Psoas muscle (tissue), 8 donors: ENCODE results near the gene CCL11. TPM values are rescaled to one million over a fixed set of nuclear protein-coding genes. Genes with fewer than 3 reads are reported as not detected.
"Not testable (repeated sequence)": the region's sequence is repeated elsewhere in the genome, so short reads cannot be mapped to it uniquely, and the experiment has no call there.

Experiments used
- ATAC-seq, 4 donors: fragments of 200-7000 bp; cut with Tn5 transposase; one replicate each; pipeline ENCODE4 v1.9.1; 2020; ENCODE audit warnings: moderate library complexity in 3 of 4, mild to moderate bottlenecking in 2 of 4
- DNase-seq, 2 donors: peaks; one replicate each; pipeline ENCODE4 v3.0.0-alpha.2; 2020
- H3K27ac ChIP-seq: fragments of 200-600 bp; one replicate; pipeline ENCODE4 v1.8.0; 2022
- H3K27me3 ChIP-seq, 3 donors: fragments of 200-600 bp in 1 of 3; one replicate each; pipeline versions ENCODE4 v1.6.1 to v1.8.0; 2013 to 2022; ENCODE audit warnings: low read length in 2 of 3, mild to moderate bottlenecking in 2 of 3, moderate library complexity in 1 of 3; ENCODE audit not compliant: insufficient read depth in 3 of 3
- H3K36me3 ChIP-seq, 2 donors: fragments of 200-600 bp in 1 of 2; one replicate each; pipeline versions ENCODE4 v1.6.1 to v1.8.0; 2013 to 2022; ENCODE audit warnings: low read depth in 1 of 2, mild to moderate bottlenecking in 1 of 2, moderate library complexity in 1 of 2; ENCODE audit not compliant: insufficient read depth in 1 of 2
- H3K4me1 ChIP-seq: fragments of 200-600 bp; one replicate; pipeline ENCODE4 v1.8.0; 2022
- H3K4me3 ChIP-seq: fragments of 200-600 bp; one replicate; pipeline ENCODE4 v1.8.0; 2022; ENCODE audit warnings: mild to moderate bottlenecking
- H3K9me3 ChIP-seq: fragments of 200-600 bp; one replicate; pipeline ENCODE4 v1.8.0; 2022
- CTCF ChIP-seq: fragments of 200-600 bp; IDR thresholded peaks from one replicate; pipeline ENCODE4 v1.8.0; 2022; ENCODE audit warnings: antibody characterized with exemption
- WGBS, 3 donors: extraction: QIAGEN DNeasy Blood & Tissue Kit; methylation state at CpG; one replicate each; pipeline versions ENCODE4 v1.1.6 to v1.1.7; 2013; 5-methylcytosine and 5-hydroxymethylcytosine counted together
- intact Hi-C, 2 donors: fragments of 100-400 bp; cut with DNase I; formaldehyde crosslinking; loops; one replicate each; pipeline versions ENCODE4 v1.11.0 to v1.14.2; 2022
- polyA plus RNA-seq, 3 donors: library from polyadenylated mRNA; stranded (reverse); fragments of 200-250 nt; gene quantifications; one replicate each; pipeline ENCODE4 v1.2.3, GENCODE V29; 2013
- total RNA-seq, 4 donors: library from RNA; stranded (reverse); fragmentation: NEBNext Ultra II Directional in 2 of 4; extraction: Animal tissue kit (Norgen Biotek cat#: 25700) in 2 of 4; gene quantifications; one replicate each; pipeline versions ENCODE4 v1.2.1 to v1.2.4, GENCODE V29; 2021 to 2023
- donor health status: healthy with polysubstance abuse.
- donor health status: DM: no; HTN: no; CAD: no; lungs with moderate emphysema.
- donor health status: Bipolar disorder and iron deficiency.
- donor health status: healthy.
- donor health status: DM: yes; HTN: yes; CAD: no.
- donor health status: DM: no; HTN: no; CAD: no.
- donor health status: DM: no; HTN: no; CAD: no.
- donor health status: DM: yes; HTN: yes; CAD: no.

Gene CCL11
- total and polyA plus RNA-seq, 7 donors = 0.42 to 1.6 TPM; not detected in 5

GRCh38 chr17:34321964-34322363 is 36.4 kb downstream of the CCL11 start:
- no peaks in the 10 kb centered on the region for H3K27me3 ChIP-seq
- H3K4me1 ChIP-seq = no peaks in the 10 kb centered on the region
- no peak overlapping the region for H3K27ac ChIP-seq
- TF ChIP-seq CTCF = no peak
- DNase-seq = no peak
- no peak for ATAC-seq
- intact Hi-C loops = no loop called here
- H3K9me3 ChIP-seq = peaks cover 3% of the 10 kb centered on the region
- no peaks in the 10 kb centered on the region for H3K36me3 ChIP-seq
- no peak overlapping the region for H3K4me3 ChIP-seq

- ATAC-seq, DNase-seq, intact Hi-C loops, H3K4me1 ChIP-seq, H3K36me3 ChIP-seq, H3K27ac ChIP-seq, H3K27me3 ChIP-seq, H3K4me3 ChIP-seq, H3K9me3 ChIP-seq: not testable (repeated sequence)
- WGBS, 3 donors = 36 to 45% (median 44%) methylated on average over 4 of the region's 4 CpGs
Observed at GRCh38 chr17:34327580-34327979, 42.0 kb downstream of the CCL11 start.

- H3K4me3 ChIP-seq = no peak overlapping the region
- H3K36me3 ChIP-seq = no peaks in the 10 kb centered on the region
- no peak overlapping the region for H3K27ac ChIP-seq
- no peak for DNase-seq
- H3K9me3 ChIP-seq = no peaks in the 10 kb centered on the region
- TF ChIP-seq CTCF = no peak
- no peak for ATAC-seq
- 44 to 61% (median 44%) methylated on average over 1 of the region's 1 CpG for WGBS, 3 donors
- peaks cover 0 to 7% (median 0%) of the 10 kb centered on the region in 3 donors for H3K27me3 ChIP-seq
- no peaks in the 10 kb centered on the region for H3K4me1 ChIP-seq
- intact Hi-C loops = no loop called here
Observed at GRCh38 chr17:34337701-34338100, 52.2 kb downstream of the CCL11 start.

Other genes starting within 250 kb of the CCL11 start
- gene CCL2, start 30.5 kb upstream of the CCL11 start, total RNA-seq = 10 to 100 TPM in 2 of 4 donors, 1 to 10 TPM in 2; 5.0 to 28.3 (median 17.2) TPM
- gene CCL2, start 30.5 kb upstream of the CCL11 start, polyA plus RNA-seq = 10 to 100 TPM in 1 of 3 donors, 1 to 10 TPM in 2; 7.2 to 12.8 (median 8.0) TPM
- under 1 TPM in 2 of 4 donors, not detected in 2; 0.28 to 0.66 TPM for gene CCL7, start 15.5 kb upstream of the CCL11 start, total RNA-seq
- 1 to 10 TPM in 1 of 3 donors, under 1 TPM in 1, not detected in 1; 0.05 to 2.7 TPM for gene CCL7, start 15.5 kb upstream of the CCL11 start, polyA plus RNA-seq
- under 1 TPM in 1 of 4 donors, not detected in 3; 0.42 TPM for gene CCL8, start 33.7 kb downstream of the CCL11 start, total RNA-seq
- under 1 TPM in 2 of 3 donors, not detected in 1; 0.03 to 0.09 TPM for gene CCL8, start 33.7 kb downstream of the CCL11 start, polyA plus RNA-seq
- gene CCL13, start 70.7 kb downstream of the CCL11 start, total RNA-seq = 1 to 10 TPM in 1 of 4 donors, under 1 TPM in 1, not detected in 2; 0.73 to 1.2 TPM
- under 1 TPM; 0.10 to 0.27 (median 0.20) TPM for gene CCL13, start 70.7 kb downstream of the CCL11 start, polyA plus RNA-seq
- gene CCL1, start 77.5 kb downstream of the CCL11 start, total RNA-seq = not detected
- not detected for gene CCL1, start 77.5 kb downstream of the CCL11 start, polyA plus RNA-seq